ENCODE results near the gene STXBP6.
"Not testable (repeated sequence)": the region's sequence is repeated elsewhere in the genome, so short reads cannot be mapped to it uniquely, and the experiment has no call there.

The STXBP6 gene

DNA sequence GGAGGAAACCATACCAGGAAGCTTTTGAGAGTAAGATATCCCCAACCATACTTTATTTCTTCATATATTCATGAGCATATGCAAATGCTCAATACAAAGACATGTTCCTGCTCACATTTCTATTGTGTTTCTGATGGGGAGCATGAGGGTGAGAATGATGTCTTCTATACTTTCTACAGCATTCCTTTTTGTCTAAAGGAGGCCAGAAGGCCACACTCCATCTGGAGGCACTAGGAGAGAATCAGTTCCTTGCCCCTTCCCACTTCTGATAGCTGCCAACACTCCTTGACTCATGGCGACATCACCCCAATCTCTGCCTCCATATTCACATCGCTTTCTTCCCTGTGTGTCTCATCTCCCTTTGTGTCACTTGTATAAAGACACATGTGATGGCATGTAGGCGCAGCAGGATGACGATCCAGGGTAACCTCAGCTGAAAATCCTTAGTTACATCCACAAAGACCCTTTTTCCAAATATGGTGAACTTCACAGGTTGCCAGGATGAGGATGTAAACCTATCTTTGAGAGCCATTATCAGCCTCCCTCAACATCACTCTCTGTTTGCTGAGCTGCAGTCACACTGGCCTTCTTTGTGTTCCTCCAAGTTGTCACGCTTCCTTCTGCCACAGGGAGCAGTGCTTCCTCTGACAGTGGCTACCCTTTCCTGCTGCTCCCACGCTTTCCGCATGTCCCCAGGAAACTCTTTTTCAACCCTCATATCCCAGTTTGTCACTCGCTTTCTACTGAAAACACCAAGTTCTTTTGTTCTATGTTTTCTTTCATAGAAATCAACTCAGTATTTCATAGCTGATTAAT lies 96.9 kb downstream of the STXBP6 start:
- no peak for DNase-seq

DNA sequence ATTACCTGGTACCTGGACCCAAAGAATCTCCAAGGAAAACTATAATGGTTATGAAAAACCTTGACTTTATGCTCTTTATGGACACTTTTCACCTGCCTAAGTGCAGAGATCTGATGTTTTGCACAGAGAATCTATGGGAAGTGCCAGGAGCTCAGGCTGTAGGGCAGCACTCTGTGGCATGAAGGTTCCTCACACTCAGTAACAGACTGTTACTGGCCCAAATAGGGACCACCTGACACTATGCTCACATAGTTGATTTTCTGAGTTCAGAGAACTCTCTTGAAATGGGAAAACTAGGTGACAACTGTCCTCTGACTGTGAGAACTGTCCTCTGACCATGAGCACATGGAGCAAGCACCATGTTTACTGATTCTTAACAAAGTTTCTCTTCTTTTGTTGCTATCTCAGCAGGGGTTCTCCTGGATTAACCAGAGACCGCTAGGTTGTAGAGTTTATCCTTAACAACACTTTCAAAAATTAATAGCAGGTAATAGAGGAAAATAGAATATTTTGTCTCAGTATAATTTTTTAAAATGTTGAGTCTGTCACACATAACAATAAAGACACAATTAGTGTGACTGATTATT lies 101.6 kb downstream of the STXBP6 start:
- no peak for DNase-seq

DNA sequence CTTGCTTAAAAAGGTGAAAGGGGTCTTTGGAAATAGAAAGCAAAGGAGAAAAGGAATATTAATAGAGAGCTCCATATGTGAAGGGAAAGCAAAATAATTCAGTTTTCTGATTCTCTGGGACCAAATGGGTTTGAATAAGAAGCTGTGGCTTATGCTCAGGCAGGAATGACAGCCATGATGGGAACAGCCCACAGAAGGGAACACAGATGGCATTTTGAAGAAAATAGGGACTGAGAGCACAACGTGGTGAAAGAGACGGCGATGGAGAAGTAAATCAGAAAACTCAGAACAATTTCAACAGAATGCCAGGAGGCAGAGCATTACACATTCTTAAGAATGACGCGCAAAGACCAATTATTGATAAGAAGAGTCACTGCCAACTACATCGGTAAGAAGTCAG lies 102.8 kb downstream of the STXBP6 start:
- DNase-seq, result no peak

DNA sequence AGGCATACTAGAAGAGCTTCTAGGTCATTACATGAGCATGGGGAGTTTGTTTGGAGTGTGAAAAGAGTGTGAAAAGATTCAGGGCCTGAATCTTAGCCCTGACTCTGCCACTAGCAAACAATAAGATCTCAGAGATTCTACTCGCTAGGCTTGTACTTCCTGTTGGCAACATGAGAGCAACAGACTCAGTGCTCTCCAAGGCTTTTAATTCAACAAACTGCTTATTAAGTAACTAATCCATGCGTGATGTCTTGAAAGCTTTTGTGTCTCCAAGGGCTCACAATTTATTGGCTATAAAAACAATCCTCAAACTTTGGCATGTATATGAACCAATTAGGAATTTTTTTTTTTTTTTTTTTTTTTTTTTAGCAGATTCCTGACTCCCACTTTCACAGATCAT lies 105.1 kb downstream of the STXBP6 start:
- DNase-seq, result no peak

DNA sequence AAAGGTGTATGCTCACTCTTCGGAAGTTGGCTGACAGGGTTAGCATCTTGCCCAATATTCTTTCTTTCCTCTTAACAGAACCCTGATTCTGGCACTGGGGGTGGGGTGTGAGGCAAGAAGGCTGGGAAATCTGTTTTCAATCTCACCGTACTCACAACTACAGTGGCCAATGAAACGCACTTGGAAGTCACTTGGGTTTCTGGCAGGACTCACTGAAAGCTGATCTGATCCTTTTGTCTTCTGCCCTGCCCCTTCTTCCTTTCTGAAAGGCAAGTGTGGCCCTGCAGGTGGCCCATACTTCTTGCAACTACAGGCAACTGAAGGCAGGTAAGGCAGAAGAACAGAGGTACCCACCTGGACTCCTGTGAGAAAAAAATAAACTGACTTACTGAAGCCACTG lies 106.9 kb downstream of the STXBP6 start:
- DNase-seq, result no peak

DNA sequence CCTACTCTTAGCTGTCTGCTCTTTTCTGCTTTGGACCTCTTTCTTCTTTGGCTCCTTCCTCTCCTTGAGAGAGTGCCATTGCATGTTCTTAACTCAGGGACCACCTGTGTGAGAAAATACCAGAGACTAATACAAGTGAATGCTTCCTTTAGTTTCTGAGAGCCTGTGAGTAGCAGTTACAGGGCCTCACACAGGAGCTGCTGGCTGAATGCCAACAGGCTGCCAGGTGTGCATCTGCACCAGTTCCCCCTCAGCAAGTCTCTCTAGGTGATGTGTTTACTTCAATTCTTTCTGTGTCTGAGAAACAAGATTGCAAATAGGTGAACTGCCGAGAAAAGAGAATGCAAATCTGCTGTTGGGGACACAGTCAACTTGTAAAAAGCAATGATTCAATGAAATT lies 108.2 kb downstream of the STXBP6 start:
- no peak for DNase-seq

DNA sequence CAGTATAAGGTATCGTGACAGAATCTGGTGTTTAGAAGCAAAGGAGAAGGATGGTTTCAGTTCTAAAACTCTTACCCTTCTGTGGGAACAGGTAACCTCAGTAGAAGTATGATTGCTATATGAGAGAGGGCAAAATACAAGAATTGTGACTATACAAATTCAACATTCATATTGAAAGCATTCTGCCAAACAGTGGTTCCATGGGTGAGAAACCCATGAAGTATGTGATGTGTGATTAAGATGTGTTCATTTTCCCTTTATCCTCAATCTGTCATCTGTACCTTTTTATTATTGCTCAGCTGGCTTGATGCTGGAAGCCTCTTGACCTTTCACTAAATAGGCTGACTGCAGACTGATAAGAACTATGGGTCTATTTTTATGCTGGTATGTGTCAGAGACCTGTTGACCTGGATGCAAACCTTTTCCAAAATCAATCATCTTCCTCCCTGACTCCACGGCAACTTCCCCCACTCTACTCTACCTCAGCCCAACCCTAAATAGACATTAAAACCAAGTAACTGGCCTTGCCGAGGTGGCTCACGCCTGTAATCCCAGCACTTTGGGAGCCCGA lies 109.6 kb downstream of the STXBP6 start:
- no peak for DNase-seq

DNA sequence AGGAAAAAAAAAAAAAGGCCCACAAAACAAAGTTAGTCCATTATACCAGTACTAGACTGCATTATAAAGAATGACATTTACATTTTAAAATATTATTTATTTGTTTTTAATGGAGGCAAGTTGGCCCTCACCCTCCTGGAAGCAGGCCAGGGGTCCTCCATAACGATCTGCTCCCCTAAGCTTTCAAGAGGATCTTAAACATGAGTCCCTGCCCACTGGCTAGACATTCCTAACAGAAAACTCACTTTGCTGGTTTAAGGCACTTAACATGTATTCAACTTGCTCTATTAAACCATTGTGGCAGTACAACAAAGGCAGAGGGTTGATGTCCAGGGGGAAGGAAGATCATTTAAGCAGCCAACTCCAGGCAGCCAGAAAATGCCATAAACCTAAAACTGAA lies 111.4 kb downstream of the STXBP6 start:
- no peak for DNase-seq

DNA sequence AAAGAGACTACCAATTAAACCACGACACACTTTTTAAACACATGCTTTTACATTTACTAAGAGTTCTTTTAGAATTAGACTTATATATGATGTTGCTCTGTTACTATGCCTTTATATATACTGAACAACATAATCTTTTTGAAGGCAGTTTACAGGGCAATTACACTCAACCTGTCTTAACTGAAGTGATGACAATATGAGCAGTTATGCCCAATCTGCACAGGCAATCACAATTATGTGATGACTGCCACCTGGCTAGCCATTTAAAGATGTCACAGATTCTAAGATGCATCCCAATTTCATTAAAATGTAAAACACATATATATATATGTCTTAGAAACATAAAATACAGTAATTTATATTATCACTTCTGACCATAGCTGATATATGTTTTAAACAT lies 112.6 kb downstream of the STXBP6 start:
- DNase-seq, result no peak

DNA sequence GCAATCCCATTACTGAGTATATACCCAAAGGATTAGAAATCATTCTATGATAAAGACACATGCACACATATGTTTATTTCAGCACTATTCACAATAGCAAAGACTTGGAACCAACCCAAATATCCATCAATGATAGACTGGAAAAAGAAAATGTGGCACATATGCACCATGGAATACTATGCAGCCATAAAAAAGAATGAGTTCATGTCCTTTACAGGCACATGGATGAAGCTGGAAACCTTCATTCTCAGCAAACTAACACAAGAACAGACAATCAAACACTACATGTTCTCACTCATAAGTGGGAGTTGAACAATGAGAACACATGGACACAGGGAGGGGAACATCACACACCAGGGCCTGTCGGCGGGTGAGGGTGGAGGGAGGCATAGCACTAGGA lies 113.2 kb downstream of the STXBP6 start:
- DNase-seq, result not testable (repeated sequence)

DNA sequence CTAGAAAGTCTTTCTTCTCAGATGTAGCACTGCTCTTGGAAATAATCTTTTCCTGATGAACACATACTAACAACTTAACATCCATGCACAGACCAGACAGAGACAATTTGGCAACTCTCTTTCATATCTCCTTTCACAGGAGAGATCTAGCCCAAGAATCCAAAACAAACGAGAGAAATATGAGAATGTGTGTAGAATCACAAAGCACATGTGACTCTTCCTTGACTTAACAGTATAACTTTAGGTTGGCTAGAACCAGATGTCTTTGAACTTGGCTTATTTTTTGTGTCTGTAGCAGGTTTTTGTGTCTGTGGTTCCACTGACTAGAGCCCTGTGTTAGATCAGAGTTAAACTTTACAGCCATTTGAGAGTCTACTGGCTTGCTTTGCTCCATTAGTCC lies 114.2 kb downstream of the STXBP6 start:
- no peak for DNase-seq

DNA sequence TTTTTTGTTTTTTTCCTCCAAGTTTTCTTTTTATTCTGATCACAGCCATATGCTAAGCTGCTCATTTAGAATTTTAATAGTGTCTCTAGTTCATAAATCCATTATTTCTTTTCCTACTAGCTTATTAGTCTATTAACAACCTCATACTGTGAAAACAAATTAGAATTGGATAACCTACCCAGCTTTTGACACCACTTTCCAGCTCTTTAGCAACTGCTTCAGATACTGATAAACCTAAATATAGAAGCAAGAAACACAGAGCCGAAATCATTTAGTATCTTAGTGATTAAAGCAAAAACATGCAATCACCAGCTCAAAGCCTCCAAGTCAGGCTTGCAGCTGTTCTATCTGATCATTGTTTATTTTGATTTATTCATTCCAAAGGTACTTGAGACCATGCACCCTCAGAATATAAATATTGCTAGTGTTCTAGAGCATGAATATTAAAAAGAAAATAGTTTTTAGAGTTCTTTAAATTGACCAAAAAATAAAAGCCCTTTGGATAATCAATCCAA lies 121.5 kb downstream of the STXBP6 start:
- DNase-seq, result no peak

DNA sequence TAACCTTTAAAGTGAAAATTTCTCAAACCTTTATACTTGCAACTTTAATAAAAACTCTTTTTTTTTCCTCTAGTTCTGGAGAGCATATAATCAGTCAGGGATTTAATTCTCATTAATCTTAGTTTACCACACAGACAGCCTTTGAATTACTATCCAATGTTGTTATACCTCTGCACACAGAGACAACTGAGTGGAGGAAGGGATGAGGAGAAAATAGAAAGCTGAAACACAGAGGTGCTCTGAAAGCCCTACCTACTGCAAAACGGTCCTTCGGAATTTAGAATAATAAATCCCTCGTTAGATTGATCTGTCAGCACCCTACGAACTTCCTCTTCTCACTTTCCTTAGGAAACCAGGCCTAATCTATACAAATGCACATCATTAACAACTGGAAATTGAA lies 122.1 kb downstream of the STXBP6 start:
- DNase-seq, result no peak

DNA sequence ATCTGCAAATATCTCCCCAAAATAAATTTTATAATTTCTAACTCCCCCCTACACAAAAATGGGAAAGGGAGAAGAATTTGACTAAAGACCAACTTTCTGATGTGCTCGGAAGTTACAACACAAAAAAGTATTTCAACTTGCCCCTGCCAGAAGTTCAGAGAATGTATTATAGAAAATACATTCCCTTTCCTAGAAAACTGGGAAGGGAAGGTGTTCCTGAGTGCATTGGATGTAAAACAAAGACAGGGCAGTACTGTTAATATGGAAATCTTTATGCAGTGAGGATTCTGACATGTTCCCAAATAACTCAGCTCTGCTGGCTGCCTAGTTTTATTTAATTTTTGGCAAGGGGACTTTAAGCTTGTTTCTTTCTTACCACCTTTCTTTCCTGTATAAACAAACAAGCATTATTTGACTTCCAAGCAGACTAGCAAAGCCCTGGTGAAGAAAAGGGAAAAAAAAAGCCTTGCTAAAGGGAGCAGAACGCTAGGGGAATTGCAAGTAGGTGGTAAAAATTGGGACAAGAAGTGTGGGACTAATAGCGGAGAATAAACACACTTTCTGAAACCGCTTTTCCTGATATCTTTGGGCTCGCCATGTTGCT lies 124.1 kb downstream of the STXBP6 start:
- no peak for DNase-seq

DNA sequence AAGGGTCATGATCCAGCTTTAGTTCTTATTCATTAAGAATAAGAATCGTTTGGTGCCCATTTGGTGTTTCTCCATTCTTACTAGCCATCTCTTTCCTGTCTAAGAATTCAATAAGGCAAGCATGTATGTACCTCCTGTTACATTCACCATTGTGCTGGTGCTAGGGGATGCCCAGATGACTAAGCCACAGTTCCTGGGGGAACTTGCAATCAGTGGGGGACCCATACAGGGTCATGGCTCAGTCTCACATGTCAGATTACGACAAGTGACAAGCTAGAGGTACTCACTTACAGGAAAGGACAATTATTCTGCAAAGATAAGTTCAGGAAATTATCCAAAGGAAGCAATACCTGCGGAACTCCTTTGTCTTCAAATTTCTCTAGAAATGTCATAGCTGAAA lies 125.4 kb downstream of the STXBP6 start:
- peak; percentile 2 for DNase-seq

DNA sequence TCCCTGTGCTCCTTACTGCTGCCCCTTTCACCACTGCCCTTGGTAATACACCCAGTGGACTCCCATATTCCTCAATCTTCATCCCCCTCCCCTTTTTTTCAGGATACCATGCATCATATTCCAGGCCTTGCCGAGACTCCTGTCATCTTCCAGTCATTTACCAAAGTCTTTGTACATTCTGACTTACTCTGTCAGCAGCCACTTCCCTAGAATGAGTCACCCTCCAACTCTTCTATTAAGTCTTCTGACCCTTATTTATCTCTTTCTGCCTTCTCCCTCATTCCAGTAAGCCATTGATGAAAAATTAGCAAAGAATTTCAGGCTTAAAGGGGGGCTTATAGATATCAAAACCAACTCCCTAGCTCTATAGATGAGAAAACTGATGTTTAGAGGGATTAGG lies 128.0 kb downstream of the STXBP6 start:
- no peak for DNase-seq

DNA sequence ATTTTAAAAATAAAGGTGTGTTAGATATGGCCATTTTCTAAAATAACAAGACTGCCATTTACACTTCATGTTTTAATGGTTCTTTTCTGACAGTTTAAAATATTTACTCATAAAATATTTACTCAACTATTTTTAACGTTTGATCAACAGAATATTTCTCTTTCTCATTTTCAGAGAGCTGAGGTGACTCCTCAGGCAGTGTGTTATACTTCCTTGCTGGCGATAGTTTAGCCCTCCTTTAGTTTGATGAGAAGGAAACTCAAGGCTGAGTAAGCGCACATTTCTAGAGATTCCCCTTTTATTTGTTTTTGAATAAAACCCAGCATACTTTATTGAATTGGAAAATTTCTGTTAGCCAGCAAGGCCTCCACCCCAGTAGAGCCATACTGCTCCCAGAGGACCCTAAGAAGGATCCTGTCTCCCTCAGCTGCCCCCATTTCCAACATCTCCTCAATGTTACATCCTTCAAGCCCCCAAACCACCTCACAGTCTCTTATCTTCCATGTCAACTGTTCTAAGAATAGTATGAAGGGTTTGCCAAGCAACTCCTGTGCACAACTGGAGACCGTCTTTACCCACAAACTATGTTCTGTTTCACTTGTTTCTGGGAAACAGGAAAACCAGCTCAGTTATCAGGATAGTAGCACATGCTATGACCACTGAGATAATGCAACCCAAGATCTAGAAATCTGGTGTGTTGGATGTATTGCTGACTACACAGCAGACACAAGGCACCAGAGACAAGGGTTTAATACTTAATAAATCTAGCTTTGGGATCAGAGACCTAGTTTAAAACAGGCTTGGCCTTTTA lies 129.5 kb downstream of the STXBP6 start:
- no peak for DNase-seq

DNA sequence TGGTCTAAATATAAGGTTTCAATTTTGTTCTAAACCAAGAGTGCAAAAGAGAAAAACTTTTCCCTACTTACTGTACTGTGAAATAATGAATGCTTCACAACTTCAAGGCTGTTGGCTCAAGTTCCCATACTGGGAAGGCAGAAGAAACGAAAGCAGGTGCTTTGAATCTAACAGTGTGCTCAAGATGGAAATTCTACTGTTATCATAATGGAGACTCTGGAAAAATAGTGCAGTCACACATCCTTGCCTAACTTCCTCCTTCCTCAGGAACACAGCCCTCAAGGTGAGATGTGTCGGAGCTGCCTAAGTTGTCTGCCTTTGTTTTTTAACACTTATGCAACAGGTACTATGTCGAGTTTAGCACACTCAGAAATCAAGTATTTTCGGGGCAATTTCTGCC lies 131.1 kb downstream of the STXBP6 start:
- DNase-seq, result no peak

DNA sequence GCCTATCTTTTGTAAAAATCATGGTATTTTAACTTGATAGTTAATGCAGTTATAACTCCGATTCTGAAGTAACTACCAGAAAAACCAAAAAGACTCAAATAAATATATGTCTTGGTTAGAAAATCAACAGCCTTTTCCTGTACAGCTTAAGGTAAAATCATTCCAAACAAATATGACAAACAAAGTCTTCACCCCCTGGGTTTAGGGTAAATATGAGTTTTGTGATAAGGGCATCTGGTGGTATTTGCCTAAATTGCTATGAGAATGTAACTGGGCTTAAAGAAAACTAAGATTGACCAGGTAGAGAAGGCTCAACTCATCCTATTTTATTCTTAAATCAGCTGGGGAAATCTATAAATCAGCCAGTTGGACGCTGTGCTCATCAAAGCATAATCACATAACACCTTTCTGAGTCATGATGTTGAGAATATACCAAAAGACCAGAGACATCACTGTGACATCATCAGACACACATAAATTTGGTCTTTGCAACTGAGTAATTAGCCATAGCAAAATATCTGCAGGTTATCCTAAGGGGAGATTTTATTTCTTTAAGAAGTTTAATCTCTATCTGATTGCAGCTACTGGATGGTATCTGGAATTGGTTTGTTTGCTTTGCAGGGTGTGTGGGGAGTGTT lies 133.9 kb downstream of the STXBP6 start:
- no peak for DNase-seq

DNA sequence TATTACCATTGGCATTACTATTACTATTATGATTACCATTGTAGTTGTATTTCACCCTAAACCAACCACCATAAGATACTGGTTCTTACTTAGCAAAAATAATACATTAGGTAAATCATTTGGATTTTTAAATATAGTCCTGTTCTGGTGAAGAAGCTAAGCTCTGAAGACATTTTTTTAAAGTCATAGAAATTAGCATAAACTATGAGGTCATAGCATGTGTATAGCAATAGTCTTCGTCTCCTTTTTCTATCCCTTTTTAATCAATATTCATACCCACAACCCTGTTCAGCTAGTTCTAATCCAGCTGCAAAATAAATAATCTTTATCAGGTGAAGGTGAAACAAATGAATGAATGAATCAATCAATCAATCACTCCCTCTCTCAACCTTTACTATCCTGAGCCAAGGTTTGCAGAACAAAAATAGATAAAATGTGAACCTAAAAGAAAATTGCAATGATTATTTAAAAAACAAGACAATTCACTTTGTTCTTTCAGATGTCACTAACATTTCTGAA lies 134.5 kb downstream of the STXBP6 start:
- no peak for DNase-seq

DNA sequence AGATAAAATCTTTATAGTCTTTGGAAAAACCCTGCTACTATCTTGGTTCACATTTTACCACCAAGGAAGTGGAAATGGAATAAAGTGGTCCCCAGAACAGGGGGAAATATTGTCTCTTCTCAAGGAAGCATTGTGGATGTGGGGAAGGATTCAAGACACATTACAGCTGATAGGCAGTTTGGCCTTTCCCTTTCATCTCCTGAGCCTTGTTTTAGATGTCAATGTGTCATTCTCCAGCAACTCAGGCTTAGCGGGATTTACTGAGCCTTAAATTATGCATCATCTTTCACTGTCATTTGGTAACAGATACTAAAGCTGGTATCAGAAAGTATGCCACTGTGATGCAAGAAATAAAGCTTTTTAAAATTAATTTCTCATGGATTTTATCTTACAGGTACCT lies 136.2 kb downstream of the STXBP6 start:
- DNase-seq, result no peak

DNA sequence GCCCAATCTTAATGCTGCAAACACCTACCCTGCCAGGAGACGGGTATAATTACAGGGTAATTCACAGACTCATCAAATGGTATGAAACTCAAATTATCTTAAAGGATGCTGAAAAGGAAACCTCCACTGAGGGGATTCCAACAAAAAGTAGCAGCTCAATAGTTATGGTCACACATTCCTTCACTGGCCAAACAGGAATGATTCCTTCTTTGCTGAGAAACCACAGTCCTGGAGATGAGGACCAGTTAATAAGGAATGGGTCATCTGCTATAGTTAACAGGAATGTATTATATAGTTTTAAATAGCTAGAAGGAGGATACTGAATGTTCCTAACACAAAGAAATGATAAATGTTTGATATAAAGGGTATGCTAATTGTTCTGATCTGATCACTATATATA lies 136.9 kb downstream of the STXBP6 start:
- DNase-seq, result no peak

Measured in inflammatory macrophage treated with lipopolysaccharide for 4 hours (primary cell).